Vagina (tissue), 2 donors: ENCODE measurements around the gene UTRN. TPM values are rescaled to one million over a fixed set of nuclear protein-coding genes. Genes with fewer than 3 reads are reported as not detected.

Experiments used
- DNase-seq, 2 donors: peaks; one replicate each; pipeline ENCODE4 v3.0.0-alpha.2; 2017; ENCODE audit errors: extremely low spot score in 2 of 2
- H3K27ac ChIP-seq: fragments of 200-600 bp; sonication (generic); one replicate; pipeline ENCODE4 v1.5.1; 2019
- H3K27me3 ChIP-seq: fragments of 200-600 bp; sonication (generic); one replicate; pipeline ENCODE4 v1.5.1; 2019
- H3K36me3 ChIP-seq, 2 donors: fragments of 200-600 bp; sonication (generic); one replicate each; pipeline ENCODE4 v1.5.1; 2017 to 2019
- H3K4me1 ChIP-seq: fragments of 200-600 bp; sonication (generic); one replicate; pipeline ENCODE4 v1.5.1; 2019
- H3K4me3 ChIP-seq, 2 donors: fragments of 200-600 bp; sonication (generic); 1 replicate in 1 of 2; 2 replicates in 1 of 2; pipeline ENCODE4 v1.5.1; 2016 to 2019
- H3K9me3 ChIP-seq: fragments of 200-600 bp; sonication (generic); one replicate; pipeline ENCODE4 v1.5.1; 2019
- CTCF ChIP-seq, 3 experiments: fragments of 450-650 bp in 2 of 3; fragments of 200-600 bp in 1 of 3; sonication (generic) in 1 of 3; IDR thresholded peaks; one replicate each; pipeline ENCODE4 v1.5.1; 2017 to 2019; ENCODE audit warnings: antibody characterized with exemption in 3 of 3, mild to moderate bottlenecking in 2 of 3, moderate library complexity in 2 of 3
- POLR2A ChIP-seq, 2 donors: fragments of 450-650 bp; IDR thresholded peaks; one replicate each; pipeline ENCODE4 v1.6.1; 2017; ENCODE audit warnings: antibody characterized with exemption in 2 of 2, mild to moderate bottlenecking in 2 of 2, moderate library complexity in 2 of 2
- POLR2AphosphoS5 ChIP-seq, 2 donors: sonication (generic); formaldehyde crosslinking; IDR thresholded peaks; one replicate each; pipeline ENCODE4 v1.9.0; 2017; ENCODE audit warnings: antibody characterized with exemption in 2 of 2, mild to moderate bottlenecking in 2 of 2, low read depth in 1 of 2; ENCODE audit not compliant: insufficient read depth in 1 of 2
- intact Hi-C: fragments of 100-400 bp; cut with DNase I; formaldehyde crosslinking; loops from one replicate; pipeline ENCODE4 v1.15.1; 2023
- total RNA-seq: library from RNA; depleted of rRNA; stranded (reverse); fragments of >200 nt; gene quantifications from one replicate; pipeline ENCODE4 v1.2.3, GENCODE V29; 2016

UTRN gene
- total RNA-seq, 1 donor from 2014 or later: 160 TPM

DNA sequence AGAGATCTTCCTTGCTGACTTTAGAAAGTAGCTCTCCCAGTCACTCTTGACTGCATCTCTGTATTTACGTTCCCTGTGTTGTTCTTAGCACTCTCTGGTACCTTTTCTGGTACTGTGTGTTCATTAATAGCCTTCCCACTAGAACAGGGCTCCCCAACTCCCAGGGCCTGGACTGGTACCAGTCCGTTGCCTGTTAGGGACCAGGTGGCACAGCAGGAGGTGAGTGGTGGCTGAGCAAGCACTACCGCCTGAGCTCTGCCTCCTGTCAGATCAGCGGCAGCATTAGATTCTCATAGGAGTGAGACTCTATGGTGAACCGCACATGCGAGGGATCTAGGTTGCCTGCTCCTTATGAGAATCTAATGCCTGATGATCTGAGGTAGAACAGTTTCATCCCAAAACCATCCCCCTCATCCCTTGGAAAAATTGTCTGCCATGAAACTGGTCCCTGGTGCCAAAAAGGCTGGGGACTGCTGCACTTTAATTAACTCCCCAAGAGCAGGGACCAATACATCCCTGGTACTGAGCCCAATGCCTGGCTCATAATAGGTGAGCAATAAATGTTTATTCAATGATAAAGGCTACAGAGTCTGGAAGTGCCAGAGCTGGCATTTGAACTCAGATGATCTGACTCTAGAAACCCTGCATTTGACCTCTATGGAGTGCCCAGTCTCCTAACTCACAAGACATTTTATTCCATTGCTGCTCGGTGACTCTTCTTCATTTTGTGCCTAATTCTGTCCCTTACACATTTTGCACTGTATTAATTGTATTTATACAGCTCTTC lies 11.0 kb downstream of the UTRN start:
- Histone ChIP-seq H3K27ac (peak overlapping the region; percentile 72), H3K4me3 (no peak overlapping the region), H3K9me3 (no peaks in the 10 kb centered on the region), H3K27me3 (no peaks in the 10 kb centered on the region), H3K4me1 (peaks cover 47% of the 10 kb centered on the region), H3K36me3 (no peaks in the 10 kb centered on the region)
- intact Hi-C loops: no loop called here
- peak in 1 of 2 donors; percentile 64 for DNase-seq
- no peak for TF ChIP-seq POLR2A (IDR thresholded peaks at IDR 0.05)
- TF ChIP-seq CTCF (IDR thresholded peaks at IDR 0.05): no peak
- TF ChIP-seq POLR2AphosphoS5 (IDR thresholded peaks at IDR 0.05; ENCODE audit: insufficient read depth in 1 of 2, low read depth in 1 of 2): no peak

GRCh38 chr6:144296973-144297372 lies 11.8 kb downstream of the UTRN start:
- no peak for TF ChIP-seq POLR2A (IDR thresholded peaks at IDR 0.05)
- TF ChIP-seq CTCF (IDR thresholded peaks at IDR 0.05): no peak
- TF ChIP-seq POLR2AphosphoS5 (IDR thresholded peaks at IDR 0.05; ENCODE audit: insufficient read depth in 1 of 2, low read depth in 1 of 2): no peak
- Histone ChIP-seq H3K27ac (peak overlapping the region; percentile 72), H3K27me3 (no peaks in the 10 kb centered on the region), H3K9me3 (no peaks in the 10 kb centered on the region), H3K4me3 (no peak overlapping the region), H3K4me1 (peaks cover 47% of the 10 kb centered on the region), H3K36me3 (no peaks in the 10 kb centered on the region)
- DNase-seq: no peak
- intact Hi-C loops: no loop called here

- Histone ChIP-seq H3K27me3 (no peaks in the 10 kb centered on the region), H3K9me3 (no peaks in the 10 kb centered on the region), H3K4me1 (peaks cover 47% of the 10 kb centered on the region), H3K4me3 (no peak overlapping the region), H3K36me3 (no peaks in the 10 kb centered on the region), H3K27ac (peak overlapping the region; percentile 72)
- TF ChIP-seq POLR2A (IDR thresholded peaks at IDR 0.05) (no peak), POLR2AphosphoS5 (IDR thresholded peaks at IDR 0.05; ENCODE audit: insufficient read depth in 1 of 2, low read depth in 1 of 2) (peak in 1 of 2 donors; percentile 65), CTCF (IDR thresholded peaks at IDR 0.05) (no peak)
- intact Hi-C loops: no loop called here
- no peak for DNase-seq
Observed at GRCh38 chr6:144297511-144298100, 12.5 kb downstream of the UTRN start.

DNA sequence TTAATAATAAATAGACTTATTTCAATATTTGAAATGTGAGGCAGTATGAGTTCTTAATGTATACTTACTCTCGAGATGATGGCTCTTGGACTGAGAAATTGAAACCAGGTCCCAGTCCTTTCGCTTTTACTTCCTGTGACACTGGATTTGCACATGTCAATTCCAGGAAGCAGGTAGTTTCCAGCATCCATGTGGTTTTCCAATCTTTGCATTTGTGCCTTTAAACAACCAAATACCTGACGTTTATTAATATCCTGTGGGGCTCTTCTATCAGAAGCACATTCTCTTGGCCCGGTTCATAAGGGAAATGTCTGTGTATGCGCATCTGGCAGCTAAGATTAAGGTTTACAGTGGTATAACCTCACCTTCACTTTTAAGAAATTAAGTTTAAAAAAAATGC lies 13.1 kb downstream of the UTRN start:
- no peak for TF ChIP-seq POLR2A (IDR thresholded peaks at IDR 0.05)
- no peak for TF ChIP-seq POLR2AphosphoS5 (IDR thresholded peaks at IDR 0.05; ENCODE audit: insufficient read depth in 1 of 2, low read depth in 1 of 2)
- TF ChIP-seq CTCF (IDR thresholded peaks at IDR 0.05): no peak
- H3K4me1 ChIP-seq: peaks cover 53% of the 10 kb centered on the region
- intact Hi-C loops: no loop called here
- no peaks in the 10 kb centered on the region for H3K9me3 ChIP-seq
- no peak for DNase-seq
- no peaks in the 10 kb centered on the region for H3K27me3 ChIP-seq
- H3K36me3 ChIP-seq: no peaks in the 10 kb centered on the region
- H3K27ac ChIP-seq: peak overlapping the region; percentile 72
- no peak overlapping the region for H3K4me3 ChIP-seq

GRCh38 chr6:144298916-144299315 lies 13.8 kb downstream of the UTRN start:
- H3K9me3 ChIP-seq: no peaks in the 10 kb centered on the region
- no peaks in the 10 kb centered on the region for H3K27me3 ChIP-seq
- intact Hi-C loops: no loop called here
- TF ChIP-seq POLR2A (IDR thresholded peaks at IDR 0.05) (no peak), CTCF (IDR thresholded peaks at IDR 0.05) (no peak), POLR2AphosphoS5 (IDR thresholded peaks at IDR 0.05; ENCODE audit: insufficient read depth in 1 of 2, low read depth in 1 of 2) (no peak)
- peaks cover 51% of the 10 kb centered on the region for H3K4me1 ChIP-seq
- no peak for DNase-seq
- no peaks in the 10 kb centered on the region for H3K36me3 ChIP-seq
- H3K4me3 ChIP-seq: no peak overlapping the region
- H3K27ac ChIP-seq: peak overlapping the region; percentile 72
